ENCODE data around the gene IDH3B.
"Not testable (repeated sequence)": the region's sequence is repeated elsewhere in the genome, so short reads cannot be mapped to it uniquely, and the experiment has no call there.

The IDH3B gene

DNA sequence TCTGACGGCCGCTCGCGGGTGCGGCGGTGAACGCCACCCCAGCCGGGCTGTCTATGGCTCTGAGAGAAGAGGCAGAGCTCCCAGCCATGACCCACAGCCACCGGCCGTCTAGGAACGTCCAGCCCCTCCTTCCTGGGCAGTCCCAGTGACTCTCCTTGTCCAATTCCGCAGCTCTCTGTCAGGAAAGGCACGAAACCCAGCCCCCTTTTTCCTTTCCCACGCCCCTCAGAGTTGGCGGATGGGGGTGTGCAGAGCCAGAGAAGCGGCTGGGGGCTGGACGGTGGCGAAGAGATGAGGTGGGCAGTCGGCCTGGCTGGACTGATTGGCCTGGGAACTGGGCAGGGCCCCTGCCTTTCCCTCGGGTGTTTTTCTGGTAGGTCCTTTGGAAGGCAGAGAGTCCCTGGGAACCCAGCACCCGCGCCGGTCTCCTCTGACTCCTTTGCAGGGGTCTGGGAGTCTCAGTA is 30.0 kb upstream of the IDH3B start:
- DNase-seq = no peak

DNA sequence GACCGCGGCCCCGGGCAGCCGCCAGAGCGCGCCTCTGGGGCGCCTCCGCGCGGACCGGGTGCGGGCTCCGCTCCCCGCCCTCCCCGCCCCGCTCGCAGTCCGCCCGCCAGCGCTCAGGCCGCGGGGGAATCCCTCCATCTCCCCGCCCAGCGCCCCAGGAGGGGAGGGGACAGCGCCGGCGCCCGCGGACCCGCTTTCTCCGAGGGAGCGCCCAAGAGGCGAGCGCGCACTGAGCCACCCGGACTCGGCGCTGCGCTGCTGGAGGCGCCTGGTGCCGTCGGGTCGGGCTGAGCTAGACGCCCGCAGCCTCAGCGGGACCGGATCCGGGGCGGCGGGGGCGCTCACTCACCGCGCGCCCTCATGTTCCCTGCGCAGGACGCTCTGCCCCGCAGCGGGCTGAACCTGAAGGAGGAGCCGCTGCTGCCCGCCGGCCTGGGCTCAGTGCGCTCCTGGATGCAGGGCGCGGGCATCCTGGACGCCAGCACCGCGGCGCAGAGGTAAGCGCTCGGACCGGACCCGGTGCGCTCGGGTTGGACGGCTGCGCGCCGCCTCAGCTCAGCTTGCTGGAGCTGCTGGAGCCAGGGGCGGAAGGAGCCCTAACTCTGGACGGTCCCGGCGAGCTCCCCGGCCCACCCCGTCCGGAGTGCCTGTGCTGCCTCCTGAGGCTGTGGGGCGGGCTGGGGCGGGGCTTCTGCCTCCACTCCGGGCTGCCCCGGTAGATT is 29.4 kb upstream of the IDH3B start:
- peak; percentile 43 to 68 for DNase-seq

- no peak for DNase-seq
These were observed 28.9 kb upstream of the IDH3B start for GRCh38 chr20:2692886-2693285.

- peak; percentile 22 to 49 for DNase-seq
These were observed 28.2 kb upstream of the IDH3B start, which contains the start of gene EBF4 for GRCh38 chr20:2692036-2692885. EBF4 (plus strand) TSS chr20:2692780; CDS start chr20:2693646, 866 bp downstream.

DNA sequence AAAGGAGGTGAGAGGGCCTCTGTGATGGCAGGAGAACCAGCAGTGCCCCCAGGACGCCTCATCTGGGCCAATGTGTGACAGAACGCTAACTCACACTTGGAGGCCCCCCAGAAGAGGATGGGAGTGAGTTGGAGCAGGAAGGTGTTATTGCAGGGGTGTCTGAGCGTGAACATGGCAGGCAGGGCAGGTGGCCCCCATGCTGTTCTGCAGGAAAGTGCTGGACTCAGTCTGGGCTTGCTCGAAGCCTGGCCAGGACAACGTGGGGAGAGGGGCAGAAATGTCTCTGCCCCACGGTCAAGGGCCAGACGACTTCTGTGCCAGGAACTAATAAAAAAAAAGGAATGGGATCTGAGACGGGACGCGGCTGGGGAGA is 27.6 kb upstream of the IDH3B start:
- DNase-seq = no peak

DNA sequence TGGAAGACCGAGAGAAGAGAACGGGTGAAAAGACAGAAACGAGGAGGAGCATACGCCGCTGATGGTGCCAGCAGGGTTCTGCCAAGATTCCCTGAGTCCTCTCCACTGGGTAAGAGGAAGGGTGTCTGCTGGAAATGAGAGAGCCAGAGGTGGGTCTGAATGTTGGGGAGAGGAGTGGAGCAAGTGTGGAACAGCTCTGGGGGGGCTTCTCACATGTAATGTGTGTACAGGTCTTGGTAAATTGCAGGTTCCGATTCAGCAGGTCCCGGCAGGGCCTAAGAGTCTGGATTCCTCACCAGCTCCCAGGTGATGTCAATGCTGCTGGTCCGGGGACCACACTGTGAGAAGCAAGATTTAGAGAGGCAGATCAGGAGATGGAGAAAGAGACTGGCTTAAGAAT is 27.1 kb upstream of the IDH3B start:
- no peak for DNase-seq

DNA sequence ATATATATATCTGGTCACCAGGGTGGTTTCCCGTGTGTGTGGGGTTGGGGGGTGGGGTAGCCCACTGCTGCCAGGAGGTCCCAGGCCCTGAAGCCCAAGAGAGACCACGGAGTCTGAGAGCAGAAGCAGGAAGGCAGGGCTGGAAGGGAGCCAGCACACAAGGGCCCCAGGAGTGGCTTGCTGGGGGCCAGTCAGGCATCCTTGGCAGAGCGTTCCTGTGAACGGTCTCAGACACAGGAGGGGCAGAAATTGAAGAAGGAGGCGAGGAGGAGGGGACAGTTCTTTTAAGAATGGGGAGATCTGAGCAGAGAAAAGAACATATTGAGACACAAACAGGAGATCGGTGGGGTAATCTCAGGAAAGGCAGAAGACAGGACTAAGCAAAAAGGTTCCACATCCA is 26.7 kb upstream of the IDH3B start:
- DNase-seq = no peak

DNA sequence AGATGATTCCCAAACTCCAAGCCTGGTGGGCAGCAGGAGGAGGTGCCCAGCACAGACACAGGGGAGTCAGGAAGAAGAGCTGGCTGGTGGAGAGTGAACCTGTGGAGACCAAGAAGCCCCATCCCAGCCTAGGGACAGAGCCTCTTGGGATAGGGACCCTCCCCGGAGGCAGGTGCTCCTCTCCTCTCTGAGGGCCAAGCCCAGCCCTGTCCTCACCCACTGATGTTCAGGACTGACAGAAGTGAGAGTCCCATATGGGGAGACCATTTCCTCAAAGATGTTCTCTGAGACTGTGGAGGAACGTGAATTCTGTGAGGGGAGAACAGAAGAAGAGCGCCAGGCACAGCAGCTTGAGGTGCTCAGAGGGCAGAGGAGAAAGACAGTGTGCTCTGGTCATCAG is 26.2 kb upstream of the IDH3B start:
- no peak for DNase-seq

DNA sequence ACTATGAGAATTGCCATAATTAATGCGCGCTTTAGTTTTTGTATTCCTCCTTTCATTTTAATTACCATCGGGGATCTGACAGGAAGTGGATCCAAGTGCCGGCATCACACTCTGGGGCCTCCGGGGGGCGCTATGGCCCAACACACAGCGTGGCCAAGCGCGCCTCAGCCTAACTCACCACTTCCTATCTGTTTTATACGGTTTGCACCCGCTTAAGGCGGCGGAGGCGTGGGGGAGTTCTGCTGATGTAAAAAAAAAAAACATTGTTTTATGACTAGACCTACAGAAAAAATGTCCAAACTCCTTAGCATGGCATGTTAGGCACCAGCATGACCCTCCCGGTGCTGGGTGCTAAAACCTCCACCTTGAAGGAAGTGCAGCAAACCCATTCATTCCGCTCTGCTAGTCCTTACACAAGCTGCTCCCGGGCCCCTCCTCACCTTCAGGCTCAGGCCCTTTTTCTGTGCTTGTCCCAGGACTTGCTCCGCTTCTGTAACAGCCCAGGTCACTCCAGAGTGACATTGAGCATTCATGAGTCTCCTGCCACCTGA is 24.1 kb upstream of the IDH3B start:
- peak; percentile 77 to 84 for DNase-seq

DNA sequence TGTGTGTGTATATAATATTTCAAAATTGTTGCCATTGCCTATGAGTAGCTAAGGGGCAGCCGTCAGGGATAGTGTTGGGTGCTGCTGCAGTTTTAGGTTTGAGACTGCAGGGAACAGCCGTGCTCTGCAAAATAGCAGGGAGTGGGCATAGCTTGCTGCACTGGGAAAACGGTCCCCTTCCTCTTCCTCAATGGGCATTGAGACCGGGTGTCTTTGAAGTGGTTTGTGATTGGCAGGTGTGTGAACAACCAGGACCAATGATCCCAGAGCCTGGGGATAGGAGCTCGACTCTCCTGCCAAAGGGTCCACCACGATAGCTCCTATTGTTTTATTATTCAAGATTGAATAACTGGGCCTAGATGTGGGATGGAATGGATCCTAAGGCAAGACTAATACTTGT is 23.5 kb upstream of the IDH3B start:
- no peak for DNase-seq

DNA sequence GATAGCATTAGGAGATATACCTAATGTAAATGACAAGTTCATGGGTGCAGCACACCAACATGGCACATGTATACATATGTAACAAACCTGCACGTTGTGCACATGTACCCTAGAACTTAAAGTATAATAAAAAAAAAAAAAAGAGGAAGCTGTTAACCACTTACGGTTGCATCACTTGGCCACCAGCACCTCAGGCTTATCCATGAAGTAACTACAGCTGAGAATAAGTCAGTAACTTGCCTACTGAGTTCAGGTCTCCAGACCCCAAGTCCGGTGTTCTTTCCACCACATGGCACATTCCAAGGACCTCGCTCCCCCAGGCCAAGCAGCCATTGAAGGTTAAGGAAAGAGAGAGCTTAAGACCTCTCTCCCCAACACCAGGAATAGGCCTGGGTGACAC is 20.8 kb upstream of the IDH3B start:
- peak in 1 of 2 donors; percentile 13 for DNase-seq

DNA sequence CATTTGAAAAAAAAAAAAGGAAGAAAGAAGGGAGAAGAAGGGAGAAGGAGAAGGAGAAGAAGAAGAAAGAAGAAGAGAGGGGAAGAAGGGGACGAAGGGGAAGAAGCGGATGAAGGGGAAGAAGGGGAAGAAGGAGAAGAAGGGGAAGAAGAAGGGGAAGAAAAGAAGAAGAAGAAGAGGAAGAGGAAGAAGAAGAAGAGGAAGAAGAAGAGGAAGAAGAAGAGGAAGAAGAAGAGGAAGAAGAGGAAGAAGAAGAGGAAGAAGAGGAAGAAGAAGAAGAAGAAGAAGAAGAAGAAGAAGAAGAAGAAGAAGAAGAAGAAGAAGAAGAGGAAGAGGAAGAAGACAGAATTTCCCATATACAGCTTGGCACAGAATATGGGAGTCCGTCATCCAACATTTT is 18.0 kb upstream of the IDH3B start:
- DNase-seq = not testable (repeated sequence)

DNA sequence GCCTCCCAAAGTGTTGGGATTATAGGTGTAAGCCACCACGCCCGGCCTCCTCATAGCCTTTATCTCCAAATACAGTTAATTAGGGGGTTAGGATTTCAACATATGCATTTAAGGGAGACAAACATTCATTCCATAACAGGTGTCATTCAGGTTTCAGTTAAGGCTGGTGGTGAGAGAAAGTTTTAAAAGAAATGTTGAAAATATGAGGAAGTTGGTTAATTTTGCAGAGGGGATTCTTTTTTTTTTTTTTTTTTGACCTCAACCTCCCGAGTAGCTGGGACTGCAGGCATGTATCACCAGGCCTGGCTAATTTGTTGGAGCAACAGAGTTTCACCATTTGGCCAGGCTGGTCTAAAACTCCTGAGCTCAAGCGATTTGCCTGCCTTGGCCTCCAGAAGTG is 16.0 kb upstream of the IDH3B start:
- DNase-seq = no peak

DNA sequence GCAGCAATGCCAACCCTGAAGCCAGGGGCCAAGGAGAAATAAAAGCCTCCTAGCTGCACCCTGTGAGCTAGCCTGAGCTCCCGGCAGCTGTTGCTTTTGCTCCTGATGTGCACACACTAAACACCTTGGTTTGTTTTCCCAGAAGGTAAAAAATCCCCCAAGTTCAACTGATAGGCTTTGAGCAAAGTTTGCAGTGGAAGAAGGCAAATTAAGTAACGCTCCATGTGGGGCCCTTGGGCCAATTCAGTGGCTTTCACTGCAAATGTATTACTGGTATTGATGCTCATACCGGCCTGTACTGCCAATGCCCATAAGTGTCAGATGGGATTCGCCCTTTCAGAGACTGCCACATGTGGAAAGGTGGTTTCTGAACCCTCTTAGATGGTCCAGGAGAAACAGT is 9.4 kb upstream of the IDH3B start:
- DNase-seq = no peak

- no peak for DNase-seq
These were observed 8.4 kb upstream of the IDH3B start for GRCh38 chr20:2672446-2672845.

- DNase-seq = no peak
These were observed 8.0 kb upstream of the IDH3B start for GRCh38 chr20:2671977-2672376.

DNA sequence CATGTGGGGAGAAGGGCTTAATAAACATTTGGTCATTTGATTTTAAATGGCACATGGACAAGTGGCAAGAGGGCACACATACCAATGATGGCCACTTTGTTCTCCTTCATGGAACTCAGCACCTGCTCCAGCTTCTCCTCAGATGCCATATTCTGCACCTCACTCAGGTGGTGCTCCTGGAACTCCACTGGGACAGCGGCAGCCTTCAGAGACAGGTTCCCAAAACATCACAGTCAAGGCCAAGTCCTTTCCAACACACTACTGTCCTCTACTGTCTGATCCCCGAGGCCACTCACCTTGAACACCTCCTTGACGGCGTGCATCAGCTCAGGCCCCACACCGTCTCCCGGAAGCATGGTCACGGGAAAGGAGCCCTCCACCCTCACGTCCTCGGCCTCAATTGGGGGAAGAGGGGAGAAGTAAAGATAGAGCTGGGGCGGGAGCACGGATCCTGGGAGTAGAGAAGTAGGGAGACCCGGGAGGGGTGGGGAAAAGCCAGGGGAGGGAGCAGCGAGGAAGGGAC is 591 bp downstream of the IDH3B start:
- no peak for DNase-seq

- no peak for DNase-seq
These were observed 4.5 kb downstream of the IDH3B start for GRCh38 chr20:2659547-2659946.

DNA sequence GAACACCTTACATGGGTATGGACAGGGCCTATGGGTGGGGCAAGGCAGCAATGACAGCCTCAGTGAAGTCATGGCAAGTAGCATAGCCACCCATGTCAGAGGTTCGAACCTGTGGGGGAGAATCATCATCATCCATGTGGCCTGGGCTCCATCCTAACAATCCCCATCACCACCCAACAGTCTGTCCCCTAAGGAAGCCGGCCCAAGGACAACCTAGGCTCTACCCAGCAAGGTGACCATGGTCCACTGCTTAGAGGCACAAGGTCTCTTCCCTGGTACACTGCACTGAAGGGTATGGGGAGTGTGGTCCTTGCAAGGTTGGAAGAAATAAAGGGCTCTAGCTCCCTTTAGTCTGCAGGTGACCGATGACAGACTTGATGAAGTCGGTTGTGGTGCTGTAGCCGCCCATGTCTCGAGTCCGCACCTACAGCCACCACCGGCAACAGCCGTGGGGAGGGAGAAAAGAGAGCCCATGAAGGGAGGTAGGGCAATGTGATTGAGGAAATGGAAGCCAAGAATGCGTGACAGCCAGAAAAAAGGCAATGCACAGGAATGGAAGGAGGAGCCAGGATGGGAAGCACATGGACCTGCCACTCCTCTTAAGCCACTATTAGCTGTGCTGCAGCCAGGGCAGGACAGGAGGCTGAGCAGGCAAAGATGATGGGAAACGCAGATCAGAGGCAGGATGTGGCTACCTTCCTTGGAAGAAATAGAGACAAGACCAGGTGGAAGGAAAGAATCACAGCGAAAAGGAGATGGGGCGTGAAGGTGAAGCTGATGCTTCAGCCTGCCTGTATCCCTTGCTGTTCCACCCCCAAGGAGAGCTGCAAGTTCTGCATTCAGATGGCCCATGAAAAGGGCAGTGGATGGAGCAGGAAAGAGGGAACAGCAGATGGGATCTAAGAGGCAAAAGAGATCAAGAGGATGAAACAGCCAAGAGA is 5.3 kb downstream of the IDH3B start:
- no peak for DNase-seq

DNA sequence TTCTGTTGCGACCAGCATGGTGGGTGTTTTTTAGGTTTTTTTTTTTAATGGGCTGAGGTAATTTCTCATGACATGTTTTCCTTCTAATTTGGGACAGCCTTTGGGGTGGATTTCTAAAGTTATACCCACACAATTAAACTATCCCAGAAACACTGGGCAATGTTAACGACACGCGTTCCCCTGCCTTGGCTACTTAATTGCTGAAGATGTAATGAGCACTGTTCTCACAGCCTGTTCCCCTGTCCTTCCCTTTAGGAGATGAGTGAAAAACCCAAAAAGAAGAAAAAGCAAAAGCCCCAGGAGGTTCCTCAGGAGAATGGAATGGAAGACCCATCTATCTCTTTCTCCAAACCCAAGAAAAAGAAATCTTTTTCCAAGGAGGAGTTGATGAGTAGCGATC is 6.3 kb downstream of the IDH3B start:
- no peak for DNase-seq

- no peak for DNase-seq
These were observed 6.8 kb downstream of the IDH3B start for GRCh38 chr20:2657241-2657640.

GRCh38 chr20:2656471-2657117 is 7.4 kb downstream of the IDH3B start:
- no peak for DNase-seq
